GM12878 (cell line): ENCODE results near the gene RSRP1. TPM values are rescaled to one million over a fixed set of nuclear protein-coding genes. Genes with fewer than 3 reads are reported as not detected.

Experiments used
- ATAC-seq: fragments of 200-7000 bp; cut with Tn5 transposase; 3 replicates; pipeline ENCODE4 v1.9.1; 2020; ENCODE audit warnings: mild to moderate bottlenecking, moderate library complexity
- BruUV-seq: library from RNA; stranded (reverse); fragments of 400-500 nt; replicated peaks from 2 replicates; lab custom pipeline; 2021; lab: Mats Ljungman, UMichigan
- CTCF ChIA-PET: fragments of 300-600 bp; sonication (Branson Sonifier 250); formaldehyde crosslinking; extraction: SDS; loops from one replicate; lab custom pipeline; 2021; ENCODE audit warnings: inconsistent platforms; lab: Yijun Ruan, JAX
- POLR2A ChIA-PET: fragments of 350-600 bp; formaldehyde crosslinking; extraction: SDS; loops from one replicate; lab custom pipeline; 2021; ENCODE audit warnings: inconsistent platforms; lab: Charles Lee
- RAD21 ChIA-PET: fragments of 300-600 bp; sonication (Branson Sonifier 250); formaldehyde crosslinking; loops from one replicate; lab custom pipeline; 2023; ENCODE audit warnings: antibody characterized with exemption; ENCODE audit not compliant: unreplicated experiment; lab: Charles Lee
- SMC1A ChIA-PET: fragments of 300-600 bp; sonication (Branson Sonifier 250); formaldehyde crosslinking; loops from one replicate; lab custom pipeline; 2023; ENCODE audit not compliant: unreplicated experiment, uncharacterized antibody; lab: Charles Lee
- DNase-seq: peaks from one replicate; pipeline ENCODE4 v3.0.0-alpha.2; 2011; ENCODE audit warnings: low read depth, low spot score
- FAIRE-seq: peaks from 3 replicates; lab custom pipeline; 2011; peaks lifted over from hg19 to GRCh38; lab: Jason Lieb, UNC
- H2AFZ ChIP-seq: 2 replicates; pipeline ENCODE4 v1.6.0; 2011; ENCODE audit warnings: low read depth, low read length, control low read depth; ENCODE audit not compliant: control insufficient read depth
- H3K27ac ChIP-seq: 2 replicates; pipeline ENCODE4 v1.5.1; 2011; ENCODE audit warnings: control low read depth; ENCODE audit not compliant: control insufficient read depth, insufficient read depth
- H3K27me3 ChIP-seq, 2 experiments: replicated peaks in 1 of 2; 2 replicates each; pipeline versions ENCODE4 v1.6.0 to v1.6.1; 2011; ENCODE audit warnings: low read length in 1 of 2; ENCODE audit not compliant: control insufficient read depth in 2 of 2, insufficient read depth in 2 of 2
- H3K36me3 ChIP-seq, 2 experiments: 2 replicates each; pipeline ENCODE4 v1.5.1; 2011; ENCODE audit warnings: low read length in 1 of 2; ENCODE audit not compliant: control insufficient read depth in 2 of 2, insufficient read depth in 2 of 2
- H3K4me1 ChIP-seq: 2 replicates; pipeline ENCODE4 v1.6.1; 2011; ENCODE audit warnings: mild to moderate bottlenecking, low read length, moderate library complexity, mixed read lengths; ENCODE audit not compliant: control insufficient read depth, insufficient read depth
- H3K4me2 ChIP-seq: 2 replicates; pipeline ENCODE4 v1.6.0; 2011; ENCODE audit warnings: control low read depth; ENCODE audit not compliant: control insufficient read depth, insufficient read depth
- H3K4me3 ChIP-seq: fragments of 200-600 bp; sonication (generic); 2 replicates; pipeline ENCODE4 v1.5.1; 2016
- H3K79me2 ChIP-seq: 2 replicates; pipeline ENCODE4 v1.6.0; 2011; ENCODE audit warnings: low read length; ENCODE audit not compliant: control insufficient read depth, insufficient read depth
- H3K9ac ChIP-seq: 2 replicates; pipeline ENCODE4 v1.8.0; 2011; ENCODE audit warnings: low read length, control low read depth, mixed read lengths; ENCODE audit not compliant: control insufficient read depth, insufficient read depth
- H3K9me3 ChIP-seq: replicated peaks from 3 replicates; pipeline ENCODE4 v1.5.1; 2011; ENCODE audit warnings: mild to moderate bottlenecking, low read length; ENCODE audit not compliant: control insufficient read depth, insufficient read depth
- H4K20me1 ChIP-seq: 2 replicates; pipeline ENCODE4 v1.6.0; 2011; ENCODE audit not compliant: control insufficient read depth, insufficient read depth
- BRCA1 ChIP-seq: IDR thresholded peaks from 2 replicates; pipeline ENCODE4 v1.6.1; 2011; ENCODE audit warnings: low read depth, low read length, improper control_type of control experiment
- CHD2 ChIP-seq: IDR thresholded peaks from 2 replicates; pipeline ENCODE4 v1.6.1; 2011; ENCODE audit warnings: low read depth, low read length, improper control_type of control experiment, borderline replicate concordance
- ETV6 ChIP-seq, 2 experiments: fragments of 450-650 bp in 1 of 2; IDR thresholded peaks in 1 of 2; conservative IDR thresholded peaks in 1 of 2; 2 replicates each; pipeline ENCODE4 v1.6.1; 2014; ENCODE audit warnings: antibody characterized with exemption in 1 of 2, borderline replicate concordance in 1 of 2, low read depth in 1 of 2, mild to moderate bottlenecking in 1 of 2, moderate library complexity in 1 of 2
- HDAC2 ChIP-seq: fragments of 200-600 bp; sonication (generic); IDR thresholded peaks from 2 replicates; pipeline ENCODE4 v1.6.1; 2017
- MEF2B ChIP-seq: fragments of 450-650 bp; IDR thresholded peaks from 2 replicates; pipeline ENCODE4 v1.6.1; 2018; ENCODE audit warnings: mild to moderate bottlenecking, moderate library complexity; ENCODE audit not compliant: partially characterized antibody, poor library complexity, severe bottlenecking
- NR2F1 ChIP-seq: fragments of 450-650 bp; conservative IDR thresholded peaks from 2 replicates; pipeline ENCODE4 v1.6.1; 2017; ENCODE audit warnings: mild to moderate bottlenecking
- NRF1 ChIP-seq: conservative IDR thresholded peaks from 2 replicates; pipeline ENCODE4 v1.6.1; 2011; ENCODE audit warnings: mild to moderate bottlenecking, low read depth, low read length, improper control_type of control experiment
- PAX8 ChIP-seq: fragments of 450-650 bp; IDR thresholded peaks from 2 replicates; pipeline ENCODE4 v1.6.1; 2017; ENCODE audit warnings: mild to moderate bottlenecking, moderate library complexity
- RAD51 ChIP-seq: fragments of 450-650 bp; IDR thresholded peaks from 2 replicates; pipeline ENCODE4 v1.6.1; 2016; ENCODE audit warnings: moderate library complexity, mild to moderate bottlenecking, inconsistent platforms
- RCOR1 ChIP-seq: conservative IDR thresholded peaks from 2 replicates; pipeline ENCODE4 v1.6.1; 2012; ENCODE audit warnings: low read depth, low read length, improper control_type of control experiment
- SP1 ChIP-seq: IDR thresholded peaks from one replicate; pipeline ENCODE4 v1.6.1; 2011; ENCODE audit warnings: low read depth, low read length
- SREBF1 ChIP-seq: IDR thresholded peaks from 2 replicates; pipeline ENCODE4 v1.6.1; 2012; ENCODE audit warnings: mild to moderate bottlenecking, low read length
- YBX1 ChIP-seq: fragments of 450-650 bp; IDR thresholded peaks from 2 replicates; pipeline ENCODE4 v1.6.1; 2016; ENCODE audit warnings: antibody characterized with exemption
- ZSCAN29 ChIP-seq: fragments of 450-650 bp; IDR thresholded peaks from 2 replicates; pipeline ENCODE4 v1.6.1; 2017; ENCODE audit warnings: mild to moderate bottlenecking, moderate library complexity
- WGBS: methylation state at CpG from one replicate; pipeline ENCODE4 v1.1.6; 2016; ENCODE audit warnings: low lambda C conversion rate; ENCODE audit not compliant: insufficient replicate concordance, insufficient coverage; ENCODE audit errors: missing lambda C conversion rate; 5-methylcytosine and 5-hydroxymethylcytosine counted together
- in situ Hi-C: fragments of 300-500 bp; cut with MboI; formaldehyde crosslinking; loops from 9 replicates; pipeline ENCODE4 v1.14.3; 2018; ENCODE audit warnings: mixed read lengths
- intact Hi-C: fragments of 100-400 bp; cut with micrococcal nuclease; formaldehyde crosslinking; loops from one replicate; pipeline ENCODE4 v1.14.2; 2022; ENCODE audit not compliant: unreplicated experiment
- polyA plus RNA-seq, 11 experiments: library from polyadenylated mRNA; depleted of rRNA in 4 of 11; unstranded in 6 of 11; stranded (reverse) in 5 of 11; fragments of >200 nt; fragmentation: Nextera tagmentation in 4 of 11; fragmentation: Illumina TruSeq in 1 of 11; extraction: Ambion mirVana in 4 of 11; extraction: Trizol in 1 of 11; gene quantifications; 1 replicate in 1 of 11; 2 replicates in 10 of 11; pipeline versions ENCODE4 v1.2.1 to v1.2.3, GENCODE V29; 2011 to 2016; ENCODE audit warnings: inconsistent platforms in 2 of 11, missing spikeins in 2 of 11, low read depth in 1 of 11
- total RNA-seq, 4 experiments: library from RNA; depleted of rRNA in 3 of 4; stranded (reverse); fragments of >200 nt in 3 of 4; fragmentation: Illumina TruSeq in 1 of 4; extraction: Trizol in 1 of 4; gene quantifications; 2 replicates each; pipeline versions ENCODE4 v1.2.1 to v1.2.3, GENCODE V29; 2013 to 2021
- TF ChIP-seq, protein P1 (sequence below): fragments of 150-350 bp; IDR thresholded peaks from 2 replicates; pipeline ENCODE4 v1.6.1; 2016; ENCODE audit warnings: low read depth, low read length
- TF ChIP-seq, protein P2 (sequence below): fragments of 450-650 bp; IDR thresholded peaks from 2 replicates; pipeline ENCODE4 v1.6.1; 2018; ENCODE audit warnings: mild to moderate bottlenecking, low read depth, moderate library complexity; ENCODE audit not compliant: partially characterized antibody
- TF ChIP-seq, protein P3 (sequence below): IDR thresholded peaks from 2 replicates; pipeline ENCODE4 v1.6.1; 2012; ENCODE audit warnings: low read depth, low read length, improper control_type of control experiment

Gene RSRP1
- total and polyA plus RNA-seq, 10 of the 15 experiments (the other 5 are each of a cell fraction or from before 2014, with no cell fraction given) = 23.5 to 128 (median 90.0) TPM

DNA sequence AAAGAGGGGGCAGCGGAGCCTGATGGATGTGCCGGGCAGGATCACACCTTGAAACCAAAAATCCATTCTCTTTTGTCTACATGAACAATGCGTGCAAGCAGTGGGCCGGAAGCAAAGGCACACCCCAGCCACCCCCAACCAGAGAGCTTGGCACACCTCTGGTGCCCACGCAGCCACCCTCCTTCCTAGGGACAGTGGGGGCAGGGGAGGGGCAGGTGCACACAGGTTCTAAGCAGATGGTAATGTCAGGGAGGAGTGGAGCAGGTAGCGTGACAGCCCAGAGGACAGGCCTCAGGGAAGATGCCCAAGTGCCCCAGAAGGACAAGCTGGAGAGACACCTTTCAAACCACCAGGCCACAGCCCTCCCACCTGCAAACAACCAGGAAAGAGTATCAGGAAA is 51.4 kb downstream of the RSRP1 start:
- no peak for FAIRE-seq
- no peak for DNase-seq
- H2AFZ ChIP-seq = no peak overlapping the region
- 54% methylated on average over 6 of the region's 6 CpGs for WGBS
- RAD21 ChIA-PET = no interaction called here
- BruUV-seq = no TSS peak
- H3K9ac ChIP-seq = no peak overlapping the region
- CTCF ChIA-PET = interaction anchor here (1.1 to 1.5 kb wide), 2 partner anchors 9 to 46 kb away, joined by 3 to 6 read pairs; no protein-coding TSS in a partner anchor
- POLR2A ChIA-PET = no interaction called here
- in situ Hi-C loops (no loop called here), intact Hi-C loops (no loop called here)
- ATAC-seq = no peak
- no peaks in the 10 kb centered on the region for H3K36me3 ChIP-seq
- H3K27me3 ChIP-seq = peaks cover 4 to 6% of the 10 kb centered on the region in 2 experiments
- peaks cover 4% of the 10 kb centered on the region; the same call in 1 of the 2 replicates for H3K4me1 ChIP-seq
- no peak overlapping the region for H3K4me2 ChIP-seq
- no peaks in the 10 kb centered on the region for H4K20me1 ChIP-seq
- H3K79me2 ChIP-seq = no peaks in the 10 kb centered on the region
- H3K27ac ChIP-seq = no peak overlapping the region
- H3K4me3 ChIP-seq = no peak overlapping the region
- SMC1A ChIA-PET = no interaction called here
- no peaks in the 10 kb centered on the region for H3K9me3 ChIP-seq
- no peak for TF ChIP-seq RAD51
- TF ChIP-seq, protein P1, sequence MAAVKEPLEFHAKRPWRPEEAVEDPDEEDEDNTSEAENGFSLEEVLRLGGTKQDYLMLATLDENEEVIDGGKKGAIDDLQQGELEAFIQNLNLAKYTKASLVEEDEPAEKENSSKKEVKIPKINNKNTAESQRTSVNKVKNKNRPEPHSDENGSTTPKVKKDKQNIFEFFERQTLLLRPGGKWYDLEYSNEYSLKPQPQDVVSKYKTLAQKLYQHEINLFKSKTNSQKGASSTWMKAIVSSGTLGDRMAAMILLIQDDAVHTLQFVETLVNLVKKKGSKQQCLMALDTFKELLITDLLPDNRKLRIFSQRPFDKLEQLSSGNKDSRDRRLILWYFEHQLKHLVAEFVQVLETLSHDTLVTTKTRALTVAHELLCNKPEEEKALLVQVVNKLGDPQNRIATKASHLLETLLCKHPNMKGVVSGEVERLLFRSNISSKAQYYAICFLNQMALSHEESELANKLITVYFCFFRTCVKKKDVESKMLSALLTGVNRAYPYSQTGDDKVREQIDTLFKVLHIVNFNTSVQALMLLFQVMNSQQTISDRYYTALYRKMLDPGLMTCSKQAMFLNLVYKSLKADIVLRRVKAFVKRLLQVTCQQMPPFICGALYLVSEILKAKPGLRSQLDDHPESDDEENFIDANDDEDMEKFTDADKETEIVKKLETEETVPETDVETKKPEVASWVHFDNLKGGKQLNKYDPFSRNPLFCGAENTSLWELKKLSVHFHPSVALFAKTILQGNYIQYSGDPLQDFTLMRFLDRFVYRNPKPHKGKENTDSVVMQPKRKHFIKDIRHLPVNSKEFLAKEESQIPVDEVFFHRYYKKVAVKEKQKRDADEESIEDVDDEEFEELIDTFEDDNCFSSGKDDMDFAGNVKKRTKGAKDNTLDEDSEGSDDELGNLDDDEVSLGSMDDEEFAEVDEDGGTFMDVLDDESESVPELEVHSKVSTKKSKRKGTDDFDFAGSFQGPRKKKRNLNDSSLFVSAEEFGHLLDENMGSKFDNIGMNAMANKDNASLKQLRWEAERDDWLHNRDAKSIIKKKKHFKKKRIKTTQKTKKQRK = no peak
- no peak for TF ChIP-seq YBX1
- no peak for TF ChIP-seq SREBF1
- TF ChIP-seq RCOR1 = no peak
- TF ChIP-seq CHD2 = no peak
- no peak for TF ChIP-seq NR2F1
- TF ChIP-seq HDAC2 = no peak
- no peak for TF ChIP-seq PAX8
- TF ChIP-seq MEF2B = no peak
- no peak for TF ChIP-seq ETV6 (conservative IDR thresholded peaks at IDR 0.05 in 1 of 2, IDR thresholded peaks at IDR 0.05 in 1 of 2; ENCODE audit: borderline replicate concordance in 1 of 2, low read depth in 1 of 2)
- TF ChIP-seq, protein P2, sequence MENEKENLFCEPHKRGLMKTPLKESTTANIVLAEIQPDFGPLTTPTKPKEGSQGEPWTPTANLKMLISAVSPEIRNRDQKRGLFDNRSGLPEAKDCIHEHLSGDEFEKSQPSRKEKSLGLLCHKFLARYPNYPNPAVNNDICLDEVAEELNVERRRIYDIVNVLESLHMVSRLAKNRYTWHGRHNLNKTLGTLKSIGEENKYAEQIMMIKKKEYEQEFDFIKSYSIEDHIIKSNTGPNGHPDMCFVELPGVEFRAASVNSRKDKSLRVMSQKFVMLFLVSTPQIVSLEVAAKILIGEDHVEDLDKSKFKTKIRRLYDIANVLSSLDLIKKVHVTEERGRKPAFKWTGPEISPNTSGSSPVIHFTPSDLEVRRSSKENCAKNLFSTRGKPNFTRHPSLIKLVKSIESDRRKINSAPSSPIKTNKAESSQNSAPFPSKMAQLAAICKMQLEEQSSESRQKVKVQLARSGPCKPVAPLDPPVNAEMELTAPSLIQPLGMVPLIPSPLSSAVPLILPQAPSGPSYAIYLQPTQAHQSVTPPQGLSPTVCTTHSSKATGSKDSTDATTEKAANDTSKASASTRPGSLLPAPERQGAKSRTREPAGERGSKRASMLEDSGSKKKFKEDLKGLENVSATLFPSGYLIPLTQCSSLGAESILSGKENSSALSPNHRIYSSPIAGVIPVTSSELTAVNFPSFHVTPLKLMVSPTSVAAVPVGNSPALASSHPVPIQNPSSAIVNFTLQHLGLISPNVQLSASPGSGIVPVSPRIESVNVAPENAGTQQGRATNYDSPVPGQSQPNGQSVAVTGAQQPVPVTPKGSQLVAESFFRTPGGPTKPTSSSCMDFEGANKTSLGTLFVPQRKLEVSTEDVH = no peak
- no peak for TF ChIP-seq NRF1
- no peak for TF ChIP-seq ZSCAN29
- TF ChIP-seq, protein P3, sequence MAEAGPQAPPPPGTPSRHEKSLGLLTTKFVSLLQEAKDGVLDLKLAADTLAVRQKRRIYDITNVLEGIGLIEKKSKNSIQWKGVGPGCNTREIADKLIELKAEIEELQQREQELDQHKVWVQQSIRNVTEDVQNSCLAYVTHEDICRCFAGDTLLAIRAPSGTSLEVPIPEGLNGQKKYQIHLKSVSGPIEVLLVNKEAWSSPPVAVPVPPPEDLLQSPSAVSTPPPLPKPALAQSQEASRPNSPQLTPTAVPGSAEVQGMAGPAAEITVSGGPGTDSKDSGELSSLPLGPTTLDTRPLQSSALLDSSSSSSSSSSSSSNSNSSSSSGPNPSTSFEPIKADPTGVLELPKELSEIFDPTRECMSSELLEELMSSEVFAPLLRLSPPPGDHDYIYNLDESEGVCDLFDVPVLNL = no peak
- no peak for TF ChIP-seq SP1
- TF ChIP-seq BRCA1 = no peak
